Measurements from ENCODE around the gene PA2G4. TPM values are rescaled to one million over a fixed set of nuclear protein-coding genes. Genes with fewer than 3 reads are reported as not detected.

The PA2G4 gene
- total RNA-seq, 2 donors from 2014 or later: 128 to 161 TPM

DNA sequence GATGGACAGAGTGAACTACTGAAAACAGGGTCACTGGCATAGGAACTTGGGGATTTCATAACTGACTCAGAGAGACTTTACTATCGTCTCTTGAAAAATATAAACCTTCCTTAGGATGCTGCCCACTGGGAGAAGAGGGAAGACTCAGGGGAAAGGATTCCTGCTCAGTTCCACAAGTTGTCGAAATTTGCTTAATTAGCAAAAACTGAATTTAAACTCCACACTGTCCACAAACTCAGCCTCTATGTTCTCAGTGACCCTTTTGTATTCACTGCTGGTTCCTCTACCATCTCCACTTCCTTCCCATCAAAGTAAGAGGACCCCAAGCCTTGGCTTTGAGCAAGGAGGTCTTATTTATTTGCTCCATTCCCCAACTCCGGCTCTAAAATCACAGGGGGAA is 40.9 kb downstream of the PA2G4 start:
- Mint-ChIP-seq H3K27ac (no peak overlapping the region), H3K9me3 (no peaks in the 10 kb centered on the region), H3K36me3 (ENCODE audit: low read depth) (peaks cover 47% of the 10 kb centered on the region), H3K4me3 (no peak overlapping the region), H3K4me1 (no peaks in the 10 kb centered on the region), H3K27me3 (ENCODE audit: insufficient read depth) (no peaks in the 10 kb centered on the region)
- H3K27me3 ChIP-seq (ENCODE audit: control insufficient read depth, insufficient read depth, low read length, poor library complexity, severe bottlenecking): no peaks in the 10 kb centered on the region
- TF ChIP-seq, protein P1, sequence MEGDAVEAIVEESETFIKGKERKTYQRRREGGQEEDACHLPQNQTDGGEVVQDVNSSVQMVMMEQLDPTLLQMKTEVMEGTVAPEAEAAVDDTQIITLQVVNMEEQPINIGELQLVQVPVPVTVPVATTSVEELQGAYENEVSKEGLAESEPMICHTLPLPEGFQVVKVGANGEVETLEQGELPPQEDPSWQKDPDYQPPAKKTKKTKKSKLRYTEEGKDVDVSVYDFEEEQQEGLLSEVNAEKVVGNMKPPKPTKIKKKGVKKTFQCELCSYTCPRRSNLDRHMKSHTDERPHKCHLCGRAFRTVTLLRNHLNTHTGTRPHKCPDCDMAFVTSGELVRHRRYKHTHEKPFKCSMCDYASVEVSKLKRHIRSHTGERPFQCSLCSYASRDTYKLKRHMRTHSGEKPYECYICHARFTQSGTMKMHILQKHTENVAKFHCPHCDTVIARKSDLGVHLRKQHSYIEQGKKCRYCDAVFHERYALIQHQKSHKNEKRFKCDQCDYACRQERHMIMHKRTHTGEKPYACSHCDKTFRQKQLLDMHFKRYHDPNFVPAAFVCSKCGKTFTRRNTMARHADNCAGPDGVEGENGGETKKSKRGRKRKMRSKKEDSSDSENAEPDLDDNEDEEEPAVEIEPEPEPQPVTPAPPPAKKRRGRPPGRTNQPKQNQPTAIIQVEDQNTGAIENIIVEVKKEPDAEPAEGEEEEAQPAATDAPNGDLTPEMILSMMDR (conservative IDR thresholded peaks at IDR 0.05): no peak
- H3K4me1 ChIP-seq (ENCODE audit: control insufficient read depth, insufficient read depth, low read length): no peaks in the 10 kb centered on the region
- H3K4me3 ChIP-seq (ENCODE audit: low read length): no peak overlapping the region
- H3K27ac ChIP-seq (ENCODE audit: low read depth, low read length): no peak overlapping the region
- peaks cover 46% of the 10 kb centered on the region for H3K36me3 ChIP-seq (ENCODE audit: control insufficient read depth, insufficient read depth, low read length)
- H3K9ac ChIP-seq (ENCODE audit: extremely low read depth, low read length, poor library complexity, severe bottlenecking): no peak overlapping the region
- no peak for DNase-seq
- 95 to 100% methylated on average over 3 of the region's 3 CpGs for WGBS, 2 experiments (ENCODE audit: insufficient coverage in 1 of 2, insufficient read length in 1 of 2)
- no peaks in the 10 kb centered on the region for H3K9me3 ChIP-seq (ENCODE audit: control insufficient read depth, low read length)

DNA sequence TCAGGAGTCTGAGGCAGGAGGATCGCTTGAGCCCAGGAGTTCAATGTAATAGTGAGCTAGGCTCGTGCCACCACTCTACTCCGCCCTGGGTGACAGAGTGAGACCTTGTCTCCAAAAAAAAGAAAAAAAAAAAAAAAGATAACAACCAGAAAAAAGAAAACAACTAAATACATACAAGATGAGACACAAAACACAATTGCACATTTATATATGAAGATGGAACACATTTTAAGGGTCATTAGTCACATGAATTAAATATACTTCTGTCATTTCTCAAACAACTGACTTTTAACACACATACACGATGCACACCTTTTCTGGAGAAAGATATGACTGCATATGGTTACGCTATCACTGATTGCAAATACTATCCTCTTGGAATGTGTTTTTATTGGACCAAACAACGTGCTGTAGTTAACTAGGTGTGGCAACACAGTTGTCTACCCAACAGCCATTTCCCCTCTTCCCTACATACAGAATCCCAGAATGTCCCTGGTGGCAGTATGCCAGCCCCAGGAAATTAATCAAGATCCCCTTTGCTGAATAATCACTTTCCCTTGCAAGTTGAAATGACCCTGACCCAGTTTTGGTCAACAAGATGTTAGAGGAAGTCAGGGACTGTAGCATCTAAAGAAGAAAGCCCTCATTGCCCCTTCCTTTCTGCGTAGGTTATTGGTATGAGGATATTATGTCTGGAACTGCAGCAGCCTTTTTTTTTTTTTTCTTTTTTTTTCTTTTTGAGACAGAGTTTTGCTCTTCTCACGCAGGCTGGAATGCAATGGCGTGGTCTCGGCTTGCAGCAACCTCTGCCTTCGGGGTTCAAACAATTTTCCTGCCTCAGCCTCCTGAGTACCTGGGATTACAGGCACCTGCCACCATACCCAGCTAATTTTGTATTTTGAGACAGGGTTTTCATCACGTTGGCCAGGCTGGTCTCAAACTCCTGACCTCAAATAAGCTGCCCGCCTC is 42.4 kb downstream of the PA2G4 start:
- Mint-ChIP-seq H3K27ac (no peak overlapping the region), H3K9me3 (no peaks in the 10 kb centered on the region), H3K4me3 (no peak overlapping the region), H3K27me3 (ENCODE audit: insufficient read depth) (no peaks in the 10 kb centered on the region), H3K4me1 (peaks cover 5% of the 10 kb centered on the region), H3K36me3 (ENCODE audit: low read depth) (peaks cover 36% of the 10 kb centered on the region)
- Histone ChIP-seq H3K27ac (ENCODE audit: low read depth, low read length) (no peak overlapping the region), H3K4me3 (ENCODE audit: low read length) (no peak overlapping the region), H3K4me1 (ENCODE audit: control insufficient read depth, insufficient read depth, low read length) (no peaks in the 10 kb centered on the region), H3K36me3 (ENCODE audit: control insufficient read depth, insufficient read depth, low read length) (peaks cover 37% of the 10 kb centered on the region), H3K9me3 (ENCODE audit: control insufficient read depth, low read length) (no peaks in the 10 kb centered on the region), H3K9ac (ENCODE audit: extremely low read depth, low read length, poor library complexity, severe bottlenecking) (no peak overlapping the region), H3K27me3 (ENCODE audit: control insufficient read depth, insufficient read depth, low read length, poor library complexity, severe bottlenecking) (no peaks in the 10 kb centered on the region)
- DNase-seq: no peak
- 91 to 95% methylated on average over 11 of the region's 13 CpGs for WGBS, 2 experiments (ENCODE audit: insufficient coverage in 1 of 2, insufficient read length in 1 of 2)
- TF ChIP-seq, protein P1 (conservative IDR thresholded peaks at IDR 0.05): no peak

DNA sequence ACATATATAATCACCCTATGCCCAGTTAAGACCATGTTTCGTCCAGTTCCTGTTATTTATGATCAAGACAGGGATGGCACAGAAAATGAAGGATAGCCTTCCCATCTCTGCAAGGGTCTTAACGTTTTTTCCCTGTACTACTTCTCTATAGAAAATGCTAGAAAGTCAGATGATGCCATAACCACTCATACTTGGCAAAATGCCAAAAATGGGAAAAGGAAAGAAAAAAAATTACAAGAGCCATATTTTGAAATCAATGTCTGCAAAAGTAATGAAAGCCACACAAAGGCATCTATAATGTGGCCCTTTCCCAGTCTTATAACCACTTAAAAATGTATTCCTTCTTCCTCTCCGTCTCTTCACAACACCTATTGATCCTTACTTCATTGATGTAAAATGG is 46.2 kb downstream of the PA2G4 start:
- H3K27me3 ChIP-seq (ENCODE audit: control insufficient read depth, insufficient read depth, low read length, poor library complexity, severe bottlenecking): no peaks in the 10 kb centered on the region
- Mint-ChIP-seq H3K4me1 (peaks cover 32% of the 10 kb centered on the region), H3K27me3 (ENCODE audit: insufficient read depth) (no peaks in the 10 kb centered on the region), H3K4me3 (no peak overlapping the region), H3K27ac (no peak overlapping the region), H3K36me3 (ENCODE audit: low read depth) (peaks cover 8% of the 10 kb centered on the region), H3K9me3 (no peaks in the 10 kb centered on the region)
- peaks cover 10% of the 10 kb centered on the region for H3K36me3 ChIP-seq (ENCODE audit: control insufficient read depth, insufficient read depth, low read length)
- DNase-seq: no peak
- 87 to 100% methylated on average over 1 to 3 of the region's 3 CpGs for WGBS, 2 experiments (ENCODE audit: insufficient coverage in 1 of 2, insufficient read length in 1 of 2)
- H3K27ac ChIP-seq (ENCODE audit: low read depth, low read length): no peak overlapping the region
- peaks cover 12% of the 10 kb centered on the region for H3K4me1 ChIP-seq (ENCODE audit: control insufficient read depth, insufficient read depth, low read length)
- no peak overlapping the region for H3K4me3 ChIP-seq (ENCODE audit: low read length)
- H3K9ac ChIP-seq (ENCODE audit: extremely low read depth, low read length, poor library complexity, severe bottlenecking): no peak overlapping the region
- H3K9me3 ChIP-seq (ENCODE audit: control insufficient read depth, low read length): no peaks in the 10 kb centered on the region
- TF ChIP-seq, protein P1 (conservative IDR thresholded peaks at IDR 0.05): no peak
